HG03064 (cell line): ENCODE measurements around the gene CLDN20.
"Not testable (repeated sequence)": the region's sequence is repeated elsewhere in the genome, so short reads cannot be mapped to it uniquely, and the experiment has no call there.

Source experiments
- ATAC-seq: cut with Tn5 transposase; IDR thresholded peaks from one replicate; pipeline ENCODE4 v1.9.1; 2021; ENCODE audit warnings: low read depth; ENCODE audit not compliant: unreplicated experiment

The CLDN20 gene

GRCh38 chr6:155268088-155268867, 4.5 kb downstream of the CLDN20 start:
- ATAC-seq = not testable (repeated sequence)

DNA sequence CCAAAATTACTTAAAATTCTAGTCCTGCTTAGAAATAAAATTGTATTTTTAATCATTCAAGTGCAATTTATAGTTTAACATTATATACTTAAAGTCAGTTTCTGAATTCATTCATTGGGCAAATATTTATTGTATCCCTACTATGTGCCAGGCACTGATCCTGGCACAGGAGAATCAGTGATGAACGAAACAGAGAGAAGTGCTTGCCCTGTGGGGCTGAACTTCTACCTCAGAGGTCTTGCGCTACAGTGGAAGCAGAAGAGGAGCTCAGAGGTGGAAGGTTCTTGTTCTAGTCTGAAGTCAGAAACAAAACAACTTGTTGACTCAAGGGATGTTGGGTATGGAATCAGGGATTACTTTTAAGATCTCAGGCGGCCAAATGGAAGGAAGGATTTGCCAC, 6.0 kb downstream of the CLDN20 start:
- ATAC-seq = no peak

GRCh38 chr6:155270561-155271091, 6.8 kb downstream of the CLDN20 start:
- ATAC-seq = no peak

GRCh38 chr6:155271145-155271544, 7.3 kb downstream of the CLDN20 start:
- ATAC-seq = no peak

DNA sequence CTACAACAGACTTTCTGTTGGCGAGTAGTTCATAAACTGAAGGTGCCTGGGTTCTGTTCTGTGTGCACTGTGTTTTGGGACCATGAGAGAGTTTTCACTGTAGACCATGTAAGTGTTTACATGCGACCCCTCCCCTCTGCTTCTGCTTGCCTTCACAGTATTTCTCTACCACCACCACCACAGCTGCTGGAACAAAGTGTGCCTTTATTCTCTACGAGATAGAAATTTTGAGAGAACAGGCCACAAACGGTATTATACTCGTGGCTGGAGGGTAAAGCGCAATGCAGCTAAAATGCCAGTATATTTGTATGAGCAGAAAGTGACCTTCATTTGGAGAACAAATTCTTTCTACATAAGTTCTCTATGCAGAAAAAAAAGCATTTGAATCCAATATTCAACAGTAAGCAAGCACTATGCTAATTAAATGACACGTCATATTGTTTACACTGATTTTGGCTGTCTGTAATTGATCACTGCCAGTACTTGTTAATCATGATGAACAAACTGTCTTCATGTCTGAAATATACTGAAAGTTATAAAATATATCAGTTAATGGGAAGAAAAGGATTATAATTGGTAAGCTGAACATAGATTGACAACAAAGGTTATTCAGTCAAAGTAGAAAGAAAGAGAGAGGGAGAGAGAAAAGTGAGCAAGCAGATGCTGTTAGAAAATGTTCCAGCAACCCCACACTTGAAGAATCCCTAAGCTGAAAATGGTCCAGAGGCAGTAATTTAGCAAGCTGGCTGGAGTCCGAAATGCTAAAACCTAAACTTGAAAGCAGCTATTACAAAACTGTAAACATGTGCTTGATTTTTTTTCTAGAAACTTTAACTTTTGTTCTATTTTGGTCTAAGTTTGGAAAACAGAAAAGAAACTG, 8.8 kb downstream of the CLDN20 start:
- no peak for ATAC-seq

DNA sequence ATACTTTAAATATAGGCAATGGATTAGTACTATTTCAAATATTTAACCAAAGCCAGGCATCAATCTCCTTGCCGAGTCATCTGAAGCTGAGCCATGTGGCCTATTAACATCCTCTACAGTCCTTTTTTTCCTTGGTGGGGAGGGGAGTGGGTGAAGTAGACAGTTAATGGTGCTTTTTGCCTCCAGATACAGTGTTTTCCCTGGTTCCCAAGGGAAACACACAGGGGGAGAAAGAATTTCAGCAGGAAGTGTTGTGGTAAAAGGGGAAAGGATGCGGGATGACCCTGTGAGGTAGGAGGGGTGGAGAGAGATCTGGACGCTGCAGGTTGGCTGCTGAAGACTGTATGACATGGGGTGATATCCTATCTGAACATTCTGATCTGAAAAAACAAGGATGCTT, 9.6 kb downstream of the CLDN20 start:
- no peak for ATAC-seq

DNA sequence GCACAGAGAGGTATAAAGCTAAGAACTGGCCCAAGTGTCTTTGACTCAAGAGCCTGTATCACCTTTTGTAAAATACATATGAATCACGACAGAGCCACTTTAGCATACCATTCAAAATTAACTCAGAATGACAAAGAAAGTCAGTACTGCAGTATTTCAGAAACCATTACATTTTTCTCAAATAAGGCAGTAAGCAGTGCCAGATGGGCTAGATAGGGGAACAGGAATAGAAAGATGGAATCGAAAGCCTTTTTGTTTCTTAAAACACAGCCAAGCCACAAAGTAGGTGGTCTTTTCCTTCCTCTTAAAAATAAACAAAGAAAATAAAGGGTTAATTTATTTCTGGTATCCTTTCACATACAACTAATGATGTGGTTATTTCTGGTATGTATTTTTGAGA, 10.3 kb downstream of the CLDN20 start:
- no peak for ATAC-seq

- no peak for ATAC-seq
These were observed 10.7 kb downstream of the CLDN20 start for GRCh38 chr6:155274533-155274932.

DNA sequence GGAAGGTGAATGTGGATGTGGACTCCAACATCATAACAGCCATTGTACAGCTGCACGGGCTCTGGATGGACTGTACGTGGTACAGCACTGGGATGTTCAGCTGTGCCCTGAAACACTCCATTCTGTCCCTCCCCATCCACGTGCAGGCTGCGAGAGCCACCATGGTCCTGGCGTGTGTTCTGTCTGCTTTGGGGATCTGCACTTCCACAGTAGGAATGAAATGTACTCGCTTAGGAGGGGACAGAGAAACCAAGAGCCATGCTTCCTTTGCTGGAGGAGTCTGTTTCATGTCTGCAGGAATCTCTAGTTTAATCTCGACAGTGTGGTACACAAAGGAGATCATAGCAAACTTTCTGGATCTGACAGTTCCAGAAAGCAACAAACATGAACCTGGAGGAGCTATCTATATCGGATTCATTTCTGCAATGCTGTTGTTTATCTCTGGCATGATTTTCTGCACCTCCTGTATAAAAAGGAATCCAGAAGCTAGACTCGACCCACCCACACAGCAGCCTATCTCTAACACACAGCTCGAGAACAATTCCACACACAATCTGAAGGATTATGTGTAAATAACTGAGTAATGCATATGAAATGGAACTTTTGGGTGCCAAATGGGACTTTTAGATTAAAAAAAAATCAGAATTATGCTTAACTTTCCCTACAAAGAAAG, 12.1 kb downstream of the CLDN20 start:
- no peak for ATAC-seq

DNA sequence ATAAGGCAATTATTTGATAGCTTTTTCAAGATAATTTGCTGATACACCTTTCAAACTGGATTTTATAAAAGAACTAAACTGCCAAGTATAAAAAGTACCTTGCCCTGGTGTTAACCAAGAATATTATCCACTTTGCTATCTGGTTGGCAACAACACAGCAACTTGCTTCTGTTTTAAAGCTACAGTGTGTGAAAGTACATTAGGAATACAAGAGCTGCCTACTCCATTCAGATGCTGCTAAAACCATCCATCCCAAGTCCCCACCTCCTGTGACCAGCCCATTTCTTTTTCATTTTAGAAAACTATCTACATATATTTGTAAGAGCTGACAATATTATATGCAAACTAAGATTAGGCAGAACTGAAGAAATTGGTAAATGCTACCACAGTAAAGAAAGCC, 12.8 kb downstream of the CLDN20 start:
- no peak for ATAC-seq

DNA sequence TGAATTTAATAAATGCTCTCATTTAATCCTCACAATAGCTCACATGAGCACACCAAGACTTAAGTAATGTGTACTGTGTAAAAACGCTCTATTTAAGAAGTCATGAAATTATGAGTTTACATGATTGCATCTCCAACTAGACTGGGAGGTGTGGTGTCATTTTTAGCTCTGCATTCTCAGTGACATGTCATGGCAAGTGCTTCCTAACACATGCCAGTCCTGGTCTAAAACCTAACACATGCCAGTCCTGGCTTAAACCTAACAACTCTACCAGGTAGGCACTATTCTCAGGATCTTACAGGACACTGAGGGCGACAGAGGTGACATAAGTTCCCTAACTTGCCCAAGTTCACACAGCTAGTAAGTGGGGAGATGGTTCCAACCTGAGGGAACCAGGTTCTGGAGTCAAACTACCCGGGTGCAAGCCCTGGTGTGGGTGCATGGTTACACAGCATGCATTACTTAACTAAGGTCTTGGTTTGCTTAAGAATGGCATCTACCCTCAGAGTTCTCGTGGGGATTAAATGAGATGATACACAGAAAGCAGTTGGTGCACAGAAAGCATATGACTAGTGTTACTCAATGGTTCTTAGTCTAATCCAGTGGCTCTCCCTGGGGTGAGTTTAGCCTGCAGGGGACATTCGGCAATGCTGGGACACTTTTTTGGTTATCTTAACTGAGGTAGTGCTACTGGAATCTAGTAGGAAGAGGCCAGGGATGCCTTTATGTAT, 14.7 kb downstream of the CLDN20 start:
- no peak for ATAC-seq

DNA sequence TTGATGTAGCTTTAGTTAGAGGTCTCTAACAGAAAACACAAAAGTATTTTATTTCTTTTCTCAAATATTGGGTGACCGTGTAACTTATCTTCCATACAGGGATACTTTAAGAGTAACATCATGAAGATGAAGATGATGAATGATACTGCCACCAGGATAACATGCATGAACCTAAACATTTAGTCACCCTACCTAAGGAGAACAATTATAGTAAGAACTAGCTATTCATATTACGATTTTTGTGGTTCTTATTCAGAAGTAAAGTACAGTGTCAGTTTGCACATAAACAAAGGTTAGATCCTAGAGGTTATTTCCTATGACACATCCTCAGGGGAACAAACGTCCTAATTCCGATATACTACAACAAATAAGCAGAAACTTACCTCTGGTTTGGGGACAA, 21.0 kb downstream of the CLDN20 start:
- ATAC-seq = no peak

DNA sequence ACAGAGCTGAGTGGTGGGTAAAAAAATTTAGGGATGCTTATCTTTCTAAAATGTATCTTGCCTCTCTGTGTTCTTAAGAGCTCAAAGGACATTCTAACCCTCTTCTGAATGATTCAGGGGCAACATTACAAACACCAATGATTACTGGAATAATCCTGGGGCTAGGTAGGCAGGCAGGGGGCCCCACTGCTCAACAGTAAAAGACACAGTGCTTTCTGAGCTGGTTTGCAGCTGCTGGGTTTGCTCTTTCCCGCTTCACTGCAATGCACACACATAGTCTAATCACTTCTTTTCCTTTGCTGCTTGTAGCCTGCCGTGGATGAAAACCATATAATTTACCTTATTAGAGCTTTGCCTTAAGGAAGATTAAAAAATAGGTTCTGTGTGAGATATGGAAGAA, 23.9 kb downstream of the CLDN20 start:
- ATAC-seq = no peak

GRCh38 chr6:155290491-155290890, 26.7 kb downstream of the CLDN20 start:
- ATAC-seq = no peak

DNA sequence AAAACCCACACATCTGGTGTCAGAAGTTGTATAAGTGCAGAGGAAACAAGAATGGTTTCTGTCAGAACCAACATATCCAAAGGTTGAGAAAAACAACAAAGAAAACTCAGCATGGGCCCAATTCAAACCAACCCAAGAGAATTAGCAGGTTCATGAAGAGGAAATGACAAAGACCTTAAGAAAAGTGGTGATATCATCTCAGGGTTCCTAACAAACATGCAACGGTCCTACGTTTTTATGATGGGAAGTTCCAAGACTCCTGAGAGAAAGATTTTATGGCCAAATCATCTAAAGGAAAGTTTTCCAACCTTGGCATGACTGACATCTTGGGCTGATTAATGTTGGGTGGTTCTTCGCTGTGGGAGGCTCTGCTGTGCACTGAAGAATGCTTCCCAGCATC, 27.5 kb downstream of the CLDN20 start:
- no peak for ATAC-seq

- no peak for ATAC-seq
These were observed 28.9 kb downstream of the CLDN20 start for GRCh38 chr6:155292711-155293110.

DNA sequence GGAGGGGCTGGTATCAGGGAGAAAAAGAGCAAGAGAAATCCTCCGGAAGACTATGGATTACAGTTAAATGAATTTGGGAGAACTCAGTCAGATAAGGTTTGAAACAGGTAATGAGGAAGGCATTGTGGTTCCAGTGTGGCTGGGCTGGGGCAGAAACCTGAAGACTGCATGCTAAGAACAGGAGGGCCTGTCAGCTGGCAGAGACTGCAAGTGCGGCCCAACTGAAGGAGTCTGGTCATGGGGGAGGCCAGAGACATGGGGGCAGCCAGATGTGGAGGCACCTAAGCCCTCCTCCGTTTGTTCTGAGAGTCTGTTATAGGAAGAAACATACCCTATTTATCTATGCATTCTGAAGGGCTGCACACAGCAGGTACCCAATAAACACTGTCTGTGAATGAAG, 33.9 kb downstream of the CLDN20 start:
- ATAC-seq = no peak

GRCh38 chr6:155301867-155302266, 38.1 kb downstream of the CLDN20 start:
- ATAC-seq = no peak

DNA sequence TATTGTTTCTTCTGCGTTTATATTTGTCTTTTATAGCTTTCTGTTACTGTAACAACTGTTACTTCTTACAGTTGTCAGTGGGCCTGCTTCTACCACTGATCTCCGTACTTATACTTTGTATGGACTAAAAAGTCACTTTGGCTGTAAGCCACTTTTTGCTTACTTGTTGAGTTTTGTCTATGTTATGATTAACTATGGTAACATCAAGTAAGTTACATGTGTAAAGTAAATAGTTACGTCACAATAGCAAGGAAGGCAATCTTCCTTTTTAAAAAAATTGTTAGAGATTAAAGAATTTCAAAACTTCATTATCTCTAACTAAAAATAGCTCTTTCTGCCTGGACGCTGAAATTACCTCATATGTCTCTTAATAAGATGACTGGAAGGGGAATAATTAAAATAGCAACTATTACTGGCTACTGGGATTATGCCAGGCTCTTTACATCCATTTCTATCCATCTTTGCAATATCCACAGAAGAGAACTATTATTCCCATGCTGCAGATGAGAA, 39.6 kb downstream of the CLDN20 start:
- no peak for ATAC-seq

DNA sequence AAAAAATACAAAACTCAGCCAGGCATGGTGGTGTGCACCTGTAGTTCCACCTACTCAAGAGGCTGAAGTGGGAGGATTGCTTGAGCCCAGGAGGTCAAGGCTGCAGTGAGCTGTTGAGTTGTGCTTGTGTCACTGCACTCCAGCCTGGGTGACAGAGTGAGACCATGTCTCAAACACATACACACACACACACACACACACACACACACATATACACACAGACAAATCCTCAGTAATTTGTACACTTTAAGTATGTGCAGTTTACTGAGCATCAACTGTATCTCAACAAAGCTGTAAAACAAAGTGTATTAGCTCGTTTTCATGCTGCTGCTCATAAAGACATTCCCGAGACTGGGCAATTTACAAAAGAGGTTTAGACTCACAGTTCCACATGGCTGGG, 43.1 kb downstream of the CLDN20 start:
- no peak for ATAC-seq
